ENCODE measurements around the gene RAB25. TPM values are rescaled to one million over a fixed set of nuclear protein-coding genes. Genes with fewer than 3 reads are reported as not detected.
A peak's percentile ranks its signal among the peaks of the same experiment; 100 is the strongest.

RAB25 gene
- total and polyA plus RNA-seq, 2 of the 13 experiments (the other 11 are each of a cell fraction or from before 2014, with no cell fraction given): 0.20 to 0.22 TPM

DNA sequence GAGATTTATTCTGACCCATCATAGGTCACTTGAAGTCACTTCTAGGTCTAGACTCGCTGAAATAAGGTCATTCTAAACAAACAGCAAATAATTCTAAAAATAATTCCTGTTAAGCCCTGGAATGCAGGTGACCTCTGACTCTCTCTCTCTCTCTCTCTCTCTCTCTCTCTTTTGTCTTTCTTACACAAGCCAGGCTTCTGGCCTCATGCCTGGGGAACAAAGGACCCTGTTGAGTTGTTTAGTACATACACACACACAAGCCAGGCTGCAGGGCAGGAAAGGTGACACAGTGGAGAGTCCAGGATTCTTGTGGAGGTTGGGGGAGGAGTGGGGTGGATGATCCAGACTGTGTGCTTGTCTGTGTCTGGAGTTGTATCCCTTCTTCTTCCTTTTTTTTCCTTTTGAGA is 25.3 kb downstream of the RAB25 start (continued):
- TF ChIP-seq, protein P1, sequence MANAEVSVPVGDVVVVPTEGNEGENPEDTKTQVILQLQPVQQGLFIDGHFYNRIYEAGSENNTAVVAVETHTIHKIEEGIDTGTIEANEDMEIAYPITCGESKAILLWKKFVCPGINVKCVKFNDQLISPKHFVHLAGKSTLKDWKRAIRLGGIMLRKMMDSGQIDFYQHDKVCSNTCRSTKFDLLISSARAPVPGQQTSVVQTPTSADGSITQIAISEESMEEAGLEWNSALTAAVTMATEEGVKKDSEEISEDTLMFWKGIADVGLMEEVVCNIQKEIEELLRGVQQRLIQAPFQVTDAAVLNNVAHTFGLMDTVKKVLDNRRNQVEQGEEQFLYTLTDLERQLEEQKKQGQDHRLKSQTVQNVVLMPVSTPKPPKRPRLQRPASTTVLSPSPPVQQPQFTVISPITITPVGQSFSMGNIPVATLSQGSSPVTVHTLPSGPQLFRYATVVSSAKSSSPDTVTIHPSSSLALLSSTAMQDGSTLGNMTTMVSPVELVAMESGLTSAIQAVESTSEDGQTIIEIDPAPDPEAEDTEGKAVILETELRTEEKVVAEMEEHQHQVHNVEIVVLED (CRISPR knock-in tag; IDR thresholded peaks at IDR 0.05; ENCODE audit: borderline replicate concordance): peak; percentile 62; the same call in 1 of the 2 replicates
- TF ChIP-seq FOXP1 (IDR thresholded peaks at IDR 0.05) (peak; percentile 95), FOXP1 (CRISPR knock-in tag; IDR thresholded peaks at IDR 0.05) (peak; percentile 97), PPARG (CRISPR knock-in tag; conservative IDR thresholded peaks at IDR 0.05) (peak; percentile 92), ZBTB8A (CRISPR knock-in tag; IDR thresholded peaks at IDR 0.05; ENCODE audit: borderline replicate concordance, low read depth) (no peak), AGO1 (IDR thresholded peaks at IDR 0.05; ENCODE audit: low read depth, low read length, poor library complexity, severe bottlenecking) (no peak), ZNF431 (CRISPR knock-in tag; IDR thresholded peaks at IDR 0.05; ENCODE audit: borderline replicate concordance, low read depth) (peak; percentile 93), TGIF2 (CRISPR knock-in tag; IDR thresholded peaks at IDR 0.05) (peak; percentile 75; the same call in 1 of the 2 replicates), ZNF430 (CRISPR knock-in tag; IDR thresholded peaks at IDR 0.05) (peak; percentile 78; the same call in 1 of the 2 replicates), ZBTB7A (CRISPR knock-in tag; IDR thresholded peaks at IDR 0.05) (peak; percentile 48; the same call in 1 of the 2 replicates), ZNF616 (CRISPR knock-in tag; IDR thresholded peaks at IDR 0.05; ENCODE audit: low read depth) (no peak), MIXL1 (CRISPR knock-in tag; IDR thresholded peaks at IDR 0.05) (peak; percentile 61; the same call in 1 of the 2 replicates), SIX4 (CRISPR knock-in tag; IDR thresholded peaks at IDR 0.05) (0 out of 2 replicates have a peak, but pooled peaks have one; percentile 38), ZNF33B (CRISPR knock-in tag; IDR thresholded peaks at IDR 0.05) (peak; percentile 62; the same call in 1 of the 2 replicates), SOX13 (IDR thresholded peaks at IDR 0.05) (peak; percentile 100), SOX13 (CRISPR knock-in tag; conservative IDR thresholded peaks at IDR 0.05 in 1 of 2, IDR thresholded peaks at IDR 0.05 in 1 of 2) (peak in 1 of 2 experiments; percentile 100; a peak in 2 of 4 replicates), TP53 (CRISPR knock-in tag; conservative IDR thresholded peaks at IDR 0.05) (no peak), NCOA1 (CRISPR knock-in tag; IDR thresholded peaks at IDR 0.05) (no peak), SMAD3 (CRISPR knock-in tag; IDR thresholded peaks at IDR 0.05) (peak; percentile 82)
- TF ChIP-seq, protein P2, sequence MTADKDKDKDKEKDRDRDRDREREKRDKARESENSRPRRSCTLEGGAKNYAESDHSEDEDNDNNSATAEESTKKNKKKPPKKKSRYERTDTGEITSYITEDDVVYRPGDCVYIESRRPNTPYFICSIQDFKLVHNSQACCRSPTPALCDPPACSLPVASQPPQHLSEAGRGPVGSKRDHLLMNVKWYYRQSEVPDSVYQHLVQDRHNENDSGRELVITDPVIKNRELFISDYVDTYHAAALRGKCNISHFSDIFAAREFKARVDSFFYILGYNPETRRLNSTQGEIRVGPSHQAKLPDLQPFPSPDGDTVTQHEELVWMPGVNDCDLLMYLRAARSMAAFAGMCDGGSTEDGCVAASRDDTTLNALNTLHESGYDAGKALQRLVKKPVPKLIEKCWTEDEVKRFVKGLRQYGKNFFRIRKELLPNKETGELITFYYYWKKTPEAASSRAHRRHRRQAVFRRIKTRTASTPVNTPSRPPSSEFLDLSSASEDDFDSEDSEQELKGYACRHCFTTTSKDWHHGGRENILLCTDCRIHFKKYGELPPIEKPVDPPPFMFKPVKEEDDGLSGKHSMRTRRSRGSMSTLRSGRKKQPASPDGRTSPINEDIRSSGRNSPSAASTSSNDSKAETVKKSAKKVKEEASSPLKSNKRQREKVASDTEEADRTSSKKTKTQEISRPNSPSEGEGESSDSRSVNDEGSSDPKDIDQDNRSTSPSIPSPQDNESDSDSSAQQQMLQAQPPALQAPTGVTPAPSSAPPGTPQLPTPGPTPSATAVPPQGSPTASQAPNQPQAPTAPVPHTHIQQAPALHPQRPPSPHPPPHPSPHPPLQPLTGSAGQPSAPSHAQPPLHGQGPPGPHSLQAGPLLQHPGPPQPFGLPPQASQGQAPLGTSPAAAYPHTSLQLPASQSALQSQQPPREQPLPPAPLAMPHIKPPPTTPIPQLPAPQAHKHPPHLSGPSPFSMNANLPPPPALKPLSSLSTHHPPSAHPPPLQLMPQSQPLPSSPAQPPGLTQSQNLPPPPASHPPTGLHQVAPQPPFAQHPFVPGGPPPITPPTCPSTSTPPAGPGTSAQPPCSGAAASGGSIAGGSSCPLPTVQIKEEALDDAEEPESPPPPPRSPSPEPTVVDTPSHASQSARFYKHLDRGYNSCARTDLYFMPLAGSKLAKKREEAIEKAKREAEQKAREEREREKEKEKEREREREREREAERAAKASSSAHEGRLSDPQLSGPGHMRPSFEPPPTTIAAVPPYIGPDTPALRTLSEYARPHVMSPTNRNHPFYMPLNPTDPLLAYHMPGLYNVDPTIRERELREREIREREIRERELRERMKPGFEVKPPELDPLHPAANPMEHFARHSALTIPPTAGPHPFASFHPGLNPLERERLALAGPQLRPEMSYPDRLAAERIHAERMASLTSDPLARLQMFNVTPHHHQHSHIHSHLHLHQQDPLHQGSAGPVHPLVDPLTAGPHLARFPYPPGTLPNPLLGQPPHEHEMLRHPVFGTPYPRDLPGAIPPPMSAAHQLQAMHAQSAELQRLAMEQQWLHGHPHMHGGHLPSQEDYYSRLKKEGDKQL (CRISPR knock-in tag; IDR thresholded peaks at IDR 0.05; ENCODE audit: low read depth): peak; percentile 76
- TF ChIP-seq, protein P3, sequence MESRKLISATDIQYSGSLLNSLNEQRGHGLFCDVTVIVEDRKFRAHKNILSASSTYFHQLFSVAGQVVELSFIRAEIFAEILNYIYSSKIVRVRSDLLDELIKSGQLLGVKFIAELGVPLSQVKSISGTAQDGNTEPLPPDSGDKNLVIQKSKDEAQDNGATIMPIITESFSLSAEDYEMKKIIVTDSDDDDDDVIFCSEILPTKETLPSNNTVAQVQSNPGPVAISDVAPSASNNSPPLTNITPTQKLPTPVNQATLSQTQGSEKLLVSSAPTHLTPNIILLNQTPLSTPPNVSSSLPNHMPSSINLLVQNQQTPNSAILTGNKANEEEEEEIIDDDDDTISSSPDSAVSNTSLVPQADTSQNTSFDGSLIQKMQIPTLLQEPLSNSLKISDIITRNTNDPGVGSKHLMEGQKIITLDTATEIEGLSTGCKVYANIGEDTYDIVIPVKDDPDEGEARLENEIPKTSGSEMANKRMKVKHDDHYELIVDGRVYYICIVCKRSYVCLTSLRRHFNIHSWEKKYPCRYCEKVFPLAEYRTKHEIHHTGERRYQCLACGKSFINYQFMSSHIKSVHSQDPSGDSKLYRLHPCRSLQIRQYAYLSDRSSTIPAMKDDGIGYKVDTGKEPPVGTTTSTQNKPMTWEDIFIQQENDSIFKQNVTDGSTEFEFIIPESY (CRISPR knock-in tag; IDR thresholded peaks at IDR 0.05): peak; percentile 64; the same call in 1 of the 2 replicates
- TF ChIP-seq, protein P4, sequence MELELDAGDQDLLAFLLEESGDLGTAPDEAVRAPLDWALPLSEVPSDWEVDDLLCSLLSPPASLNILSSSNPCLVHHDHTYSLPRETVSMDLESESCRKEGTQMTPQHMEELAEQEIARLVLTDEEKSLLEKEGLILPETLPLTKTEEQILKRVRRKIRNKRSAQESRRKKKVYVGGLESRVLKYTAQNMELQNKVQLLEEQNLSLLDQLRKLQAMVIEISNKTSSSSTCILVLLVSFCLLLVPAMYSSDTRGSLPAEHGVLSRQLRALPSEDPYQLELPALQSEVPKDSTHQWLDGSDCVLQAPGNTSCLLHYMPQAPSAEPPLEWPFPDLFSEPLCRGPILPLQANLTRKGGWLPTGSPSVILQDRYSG (CRISPR knock-in tag; IDR thresholded peaks at IDR 0.05): no peak
